ENCODE results near the gene ZNRF3.

DNA sequence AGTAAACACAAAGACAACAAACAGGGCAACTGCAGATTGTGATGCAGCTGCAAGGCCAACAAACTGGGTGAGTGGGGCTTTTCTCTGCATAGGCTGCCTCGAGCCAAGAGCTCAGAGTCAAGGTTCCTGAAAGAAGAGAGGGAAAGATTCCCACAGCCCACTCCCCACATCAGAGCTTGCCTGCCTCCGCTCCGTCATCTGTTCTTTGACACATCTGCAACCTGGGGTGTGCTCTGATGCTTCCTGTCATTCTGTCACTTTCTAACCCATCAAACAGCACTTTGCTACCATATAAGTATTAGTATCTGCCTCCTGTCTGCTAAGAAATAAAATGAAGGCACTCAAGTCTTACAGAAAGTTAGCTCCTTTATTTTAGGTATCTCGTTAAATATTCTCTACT, 131.4 kb downstream of the ZNRF3 start:
- TF ChIP-seq, protein P1, sequence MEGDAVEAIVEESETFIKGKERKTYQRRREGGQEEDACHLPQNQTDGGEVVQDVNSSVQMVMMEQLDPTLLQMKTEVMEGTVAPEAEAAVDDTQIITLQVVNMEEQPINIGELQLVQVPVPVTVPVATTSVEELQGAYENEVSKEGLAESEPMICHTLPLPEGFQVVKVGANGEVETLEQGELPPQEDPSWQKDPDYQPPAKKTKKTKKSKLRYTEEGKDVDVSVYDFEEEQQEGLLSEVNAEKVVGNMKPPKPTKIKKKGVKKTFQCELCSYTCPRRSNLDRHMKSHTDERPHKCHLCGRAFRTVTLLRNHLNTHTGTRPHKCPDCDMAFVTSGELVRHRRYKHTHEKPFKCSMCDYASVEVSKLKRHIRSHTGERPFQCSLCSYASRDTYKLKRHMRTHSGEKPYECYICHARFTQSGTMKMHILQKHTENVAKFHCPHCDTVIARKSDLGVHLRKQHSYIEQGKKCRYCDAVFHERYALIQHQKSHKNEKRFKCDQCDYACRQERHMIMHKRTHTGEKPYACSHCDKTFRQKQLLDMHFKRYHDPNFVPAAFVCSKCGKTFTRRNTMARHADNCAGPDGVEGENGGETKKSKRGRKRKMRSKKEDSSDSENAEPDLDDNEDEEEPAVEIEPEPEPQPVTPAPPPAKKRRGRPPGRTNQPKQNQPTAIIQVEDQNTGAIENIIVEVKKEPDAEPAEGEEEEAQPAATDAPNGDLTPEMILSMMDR (IDR thresholded peaks at IDR 0.05): no peak
- no peak for TF ChIP-seq ZFX (IDR thresholded peaks at IDR 0.05; ENCODE audit: borderline replicate concordance)
